H1 (cell line): ENCODE measurements around the gene CELF6.

Experiments
- RAD21 ChIP-seq, 2 experiments: IDR thresholded peaks in 1 of 2; conservative IDR thresholded peaks in 1 of 2; 2 replicates each; pipeline ENCODE4 v1.6.1; 2011; ENCODE audit warnings: low read depth in 2 of 2, low read length in 2 of 2, improper control_type of control experiment in 1 of 2, inconsistent platforms in 1 of 2, mild to moderate bottlenecking in 1 of 2, moderate library complexity in 1 of 2
- SUZ12 ChIP-seq: fragments of 200-600 bp; sonication (generic); IDR thresholded peaks from 2 replicates; pipeline ENCODE4 v1.6.1; 2012; ENCODE audit warnings: mild to moderate bottlenecking, inconsistent platforms, low read length, moderate library complexity, mixed read lengths

DNA sequence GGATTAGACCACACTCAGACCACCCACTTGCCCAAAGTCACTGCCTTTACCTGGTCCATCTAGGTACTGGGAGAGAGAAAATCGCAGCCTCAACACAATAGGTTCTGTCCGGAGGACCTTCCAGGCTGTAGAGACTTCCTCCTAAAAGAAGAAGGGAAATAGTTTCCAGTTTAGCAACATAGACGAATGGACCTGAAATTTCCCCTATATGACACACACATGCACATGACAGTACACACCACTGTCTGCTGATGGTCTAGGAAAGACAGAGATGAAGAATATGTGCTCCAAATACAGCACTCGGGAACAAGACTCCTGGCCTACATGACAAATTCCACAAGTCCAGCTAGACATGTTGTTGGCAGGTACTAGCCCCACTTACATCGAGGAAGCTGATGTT is 54.9 kb downstream of the CELF6 start:
- no peak for TF ChIP-seq SUZ12
- no peak for TF ChIP-seq RAD21 (IDR thresholded peaks at IDR 0.05 in 1 of 2, conservative IDR thresholded peaks at IDR 0.05 in 1 of 2; ENCODE audit: low read depth in 2 of 2, low read length in 2 of 2)
